Activated CD8-positive, alpha-beta memory T cell treated with anti-CD3 and anti-CD28 coated beads for 36 hours (primary cell): Measurements from ENCODE around the gene RALGAPA2. TPM values are rescaled to one million over a fixed set of nuclear protein-coding genes. Genes with fewer than 3 reads are reported as not detected.

Experiments used
- CTCF ChIA-PET: fragments of 350-600 bp; sonication (Branson Sonifier 250); formaldehyde crosslinking; loops from one replicate; lab custom pipeline; 2021; ENCODE audit warnings: antibody characterized with exemption; lab: Charles Lee
- POLR2A ChIA-PET: fragments of 350-600 bp; sonication (Branson Sonifier 250); formaldehyde crosslinking; loops from one replicate; lab custom pipeline; 2021; ENCODE audit warnings: antibody characterized with exemption; lab: Charles Lee
- total RNA-seq, 2 experiments: library from RNA; stranded (reverse); gene quantifications; one replicate each; pipeline ENCODE4 v1.2.3, GENCODE V29; 2021

RALGAPA2 gene
- 10 to 100 TPM; 13.8 to 15.1 TPM for total RNA-seq

- CTCF ChIA-PET = interaction anchor here (0.9 kb wide), 1 partner anchor 661 kb away, joined by 3 read pairs; no protein-coding TSS in a partner anchor
- POLR2A ChIA-PET = interaction anchor here (0.6 to 0.8 kb wide), 3 partner anchors 12 to 651 kb away, joined by 3 to 4 read pairs (median 3); no protein-coding TSS in a partner anchor
Measured at GRCh38 chr20:20712474-20713243, at the start of gene RALGAPA2. RALGAPA2 (minus strand) TSS chr20:20712644; CDS start chr20:20712480, 164 bp downstream.

DNA sequence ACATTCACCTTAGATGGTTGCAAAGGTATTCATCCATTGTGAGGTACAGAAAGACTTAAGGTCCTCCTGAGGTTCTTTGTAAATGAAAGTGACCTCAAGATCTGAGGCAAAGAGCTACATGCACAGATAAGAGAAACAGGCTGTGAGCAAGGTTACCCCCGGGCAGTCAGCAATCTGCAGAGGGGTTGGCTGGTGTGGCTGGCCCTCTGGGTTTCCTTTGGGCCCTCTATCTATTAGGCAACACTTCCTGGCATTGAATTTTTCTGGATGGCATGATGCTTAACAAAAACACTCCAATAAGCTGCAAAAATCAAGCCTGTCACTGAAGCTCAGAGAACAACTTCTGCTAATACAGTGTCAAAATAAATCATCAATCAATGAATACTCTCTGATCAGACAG, 48.9 kb upstream of the RALGAPA2 start:
- ChIA-PET CTCF (interaction anchor here (1.5 kb wide), 1 partner anchor 10 kb away, joined by 3 read pairs; no protein-coding TSS in a partner anchor), POLR2A (no interaction called here)

- ChIA-PET POLR2A (no interaction called here), CTCF (no interaction called here)
Measured at GRCh38 chr20:20759132-20759531, 46.7 kb upstream of the RALGAPA2 start.

- POLR2A ChIA-PET = no interaction called here
- CTCF ChIA-PET = no interaction called here
Measured at GRCh38 chr20:20755674-20756319, 43.4 kb upstream of the RALGAPA2 start.

- POLR2A ChIA-PET = no interaction called here
- CTCF ChIA-PET = no interaction called here
Measured at GRCh38 chr20:20755231-20755630, 42.8 kb upstream of the RALGAPA2 start.

GRCh38 chr20:20754714-20755113, 42.3 kb upstream of the RALGAPA2 start:
- POLR2A ChIA-PET = no interaction called here
- CTCF ChIA-PET = no interaction called here

GRCh38 chr20:20752712-20753111, 40.3 kb upstream of the RALGAPA2 start:
- CTCF ChIA-PET = no interaction called here
- POLR2A ChIA-PET = no interaction called here

DNA sequence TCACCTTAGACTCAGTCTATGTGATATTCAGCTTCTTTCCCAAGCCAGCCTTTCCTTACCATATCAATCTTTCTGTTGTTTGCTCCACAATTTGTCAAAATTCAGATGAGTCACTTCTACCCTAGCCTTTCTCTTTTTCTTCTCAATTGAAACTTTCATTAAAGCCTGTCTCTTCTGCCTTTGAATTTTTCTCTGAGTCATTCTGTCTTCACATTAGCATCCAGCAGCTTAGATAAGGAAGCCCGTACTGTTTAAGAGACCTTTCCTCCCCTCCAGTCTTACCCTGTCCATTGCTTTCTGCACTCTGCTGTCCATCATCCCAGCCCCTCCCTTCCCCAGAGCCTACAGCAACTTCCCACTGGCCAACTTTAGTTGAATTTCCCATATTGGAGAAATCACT, 34.9 kb upstream of the RALGAPA2 start:
- CTCF ChIA-PET = no interaction called here
- POLR2A ChIA-PET = no interaction called here

- ChIA-PET CTCF (no interaction called here), POLR2A (no interaction called here)
Measured at GRCh38 chr20:20744170-20744725, 31.8 kb upstream of the RALGAPA2 start.

DNA sequence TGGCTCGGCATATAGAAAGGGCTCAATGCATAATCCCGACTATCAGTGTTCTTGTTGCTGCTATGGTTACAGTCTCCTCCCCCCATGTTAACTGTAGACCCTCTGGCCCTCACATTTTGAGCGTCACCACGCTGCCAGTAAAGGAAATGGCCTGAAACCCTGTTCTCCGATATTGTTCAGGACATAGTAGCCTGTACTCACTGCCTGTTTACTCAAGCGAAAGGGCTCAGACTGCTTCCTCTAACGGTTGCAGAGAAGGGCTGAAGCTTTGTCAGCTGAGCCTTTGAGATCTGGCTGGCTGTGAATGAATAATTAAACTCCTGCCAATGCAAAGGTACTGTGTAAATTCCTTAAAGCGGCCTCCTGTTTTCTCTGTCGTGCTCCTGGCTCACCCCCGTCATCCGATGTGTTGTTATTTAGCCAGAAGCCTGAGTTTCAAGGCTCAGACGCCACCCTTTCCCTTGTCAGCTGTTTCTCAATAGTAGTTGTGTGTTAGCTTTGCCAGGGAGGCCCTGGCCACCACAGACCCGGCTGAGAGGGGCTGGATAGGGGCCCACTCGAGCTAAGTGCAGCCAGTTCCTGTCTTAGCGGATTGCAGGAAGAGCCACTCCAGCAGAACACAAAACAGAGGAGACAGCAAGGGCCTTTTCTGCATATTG, 31.2 kb upstream of the RALGAPA2 start:
- ChIA-PET POLR2A (no interaction called here), CTCF (no interaction called here)

DNA sequence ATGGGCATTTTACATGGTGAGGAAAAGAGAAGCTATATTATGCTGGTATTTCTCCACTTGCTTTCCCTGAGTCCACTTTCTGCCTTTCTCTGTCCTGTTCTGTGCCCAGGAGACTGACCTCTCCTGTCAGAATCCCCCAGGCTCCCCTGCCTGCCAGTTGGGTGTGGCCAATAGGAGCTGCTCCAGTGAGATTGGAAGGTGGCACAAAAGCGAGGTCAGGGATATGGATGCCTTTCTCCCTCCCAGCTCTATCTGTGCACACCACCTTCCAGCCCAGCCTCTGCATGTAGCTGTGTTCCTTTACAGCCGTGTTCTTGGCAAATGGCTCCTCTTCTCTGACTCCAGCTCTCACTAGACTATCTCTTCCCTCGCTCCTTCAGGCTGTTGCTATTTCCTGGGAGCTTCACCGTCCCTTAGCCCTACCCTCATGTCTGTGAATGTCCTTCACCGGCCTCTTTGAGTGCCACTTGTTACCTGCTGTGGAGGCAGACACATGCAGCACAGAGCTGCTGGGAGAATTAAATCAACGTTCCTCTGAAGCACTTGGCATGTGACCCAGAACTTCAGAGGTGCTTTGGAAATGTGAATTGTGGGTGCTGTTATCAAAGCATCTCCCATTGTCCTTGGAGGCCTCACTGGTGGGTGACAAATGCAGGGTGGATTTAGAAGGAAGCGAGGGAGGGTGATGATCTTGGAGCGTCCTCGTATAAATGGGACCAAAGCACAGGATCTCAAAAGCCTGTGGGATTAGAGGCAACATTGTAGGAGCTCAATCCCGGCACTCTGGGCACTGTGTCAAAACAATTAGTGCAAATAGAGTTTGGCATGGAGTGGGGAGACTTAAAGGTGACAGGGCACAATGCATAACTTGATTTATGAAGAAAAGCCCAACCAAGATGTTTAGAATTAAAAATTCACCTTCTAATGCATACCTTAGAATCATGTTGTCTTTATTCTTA, 28.9 kb upstream of the RALGAPA2 start:
- POLR2A ChIA-PET = no interaction called here
- CTCF ChIA-PET = no interaction called here

DNA sequence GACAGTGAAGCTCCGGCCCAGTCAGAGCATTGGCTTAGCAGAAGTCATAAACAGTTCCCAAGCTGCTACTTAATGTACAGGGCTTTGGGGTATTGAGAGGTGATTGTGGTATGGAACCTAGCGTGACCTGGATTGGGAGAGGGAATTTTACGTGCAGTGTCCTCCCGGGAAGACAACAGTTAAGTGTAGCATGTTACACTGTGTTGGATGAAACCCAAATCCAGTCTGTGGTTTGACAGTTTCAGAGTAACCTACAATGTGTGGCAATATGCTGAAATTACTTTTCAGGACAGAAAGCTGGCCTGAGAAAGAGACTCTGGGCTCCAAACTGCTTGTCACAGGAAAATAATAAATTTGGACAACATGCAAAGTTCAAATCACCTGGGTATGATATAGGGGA, 28.1 kb upstream of the RALGAPA2 start:
- ChIA-PET CTCF (no interaction called here), POLR2A (no interaction called here)

GRCh38 chr20:20737158-20737557, 24.7 kb upstream of the RALGAPA2 start:
- ChIA-PET CTCF (no interaction called here), POLR2A (no interaction called here)

DNA sequence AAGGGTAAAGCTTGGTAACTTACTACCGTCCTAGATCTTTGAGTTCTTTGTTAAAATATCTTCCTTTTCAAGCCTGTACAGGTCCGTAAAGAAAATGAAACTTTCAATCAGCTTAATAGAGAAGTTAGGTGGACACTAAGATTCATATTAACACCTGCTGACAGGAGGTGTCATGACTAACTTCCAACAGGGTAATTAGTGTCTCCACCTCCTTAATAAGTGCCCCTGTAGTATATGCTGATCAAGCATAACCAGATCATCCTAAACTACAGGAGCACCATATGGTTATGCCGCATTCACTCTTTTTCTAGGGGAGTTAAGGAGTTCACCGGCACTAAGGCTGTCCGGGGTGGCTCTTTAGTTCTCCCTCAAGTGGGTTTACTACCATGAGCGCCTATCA, 23.9 kb upstream of the RALGAPA2 start:
- ChIA-PET CTCF (no interaction called here), POLR2A (no interaction called here)

DNA sequence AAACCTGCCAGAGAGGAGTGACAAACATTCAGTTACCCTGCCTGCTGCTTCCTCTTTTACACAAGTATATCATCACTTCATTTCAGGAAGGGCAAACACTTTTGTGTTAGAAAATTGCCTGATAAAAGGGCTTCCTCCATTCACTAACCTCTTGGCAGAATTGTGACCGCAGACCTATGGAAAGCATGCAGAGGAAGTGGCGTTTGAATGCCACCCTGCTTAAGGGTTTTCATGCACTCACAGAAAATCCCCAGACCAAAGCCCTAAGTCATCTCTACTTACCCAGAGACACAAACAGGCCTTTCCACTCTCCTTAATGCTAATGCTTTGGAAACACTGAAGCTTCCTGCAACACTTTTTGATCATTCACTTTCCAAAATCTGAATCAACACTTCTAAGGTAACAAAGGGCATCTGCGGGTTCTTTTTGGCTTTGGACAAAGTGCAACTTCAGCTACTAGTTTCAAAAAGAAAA, 22.1 kb upstream of the RALGAPA2 start:
- CTCF ChIA-PET = no interaction called here
- POLR2A ChIA-PET = no interaction called here

- CTCF ChIA-PET = no interaction called here
- POLR2A ChIA-PET = no interaction called here
Measured at GRCh38 chr20:20733943-20734342, 21.5 kb upstream of the RALGAPA2 start.

GRCh38 chr20:20732641-20733040, 20.2 kb upstream of the RALGAPA2 start:
- POLR2A ChIA-PET = no interaction called here
- CTCF ChIA-PET = no interaction called here

DNA sequence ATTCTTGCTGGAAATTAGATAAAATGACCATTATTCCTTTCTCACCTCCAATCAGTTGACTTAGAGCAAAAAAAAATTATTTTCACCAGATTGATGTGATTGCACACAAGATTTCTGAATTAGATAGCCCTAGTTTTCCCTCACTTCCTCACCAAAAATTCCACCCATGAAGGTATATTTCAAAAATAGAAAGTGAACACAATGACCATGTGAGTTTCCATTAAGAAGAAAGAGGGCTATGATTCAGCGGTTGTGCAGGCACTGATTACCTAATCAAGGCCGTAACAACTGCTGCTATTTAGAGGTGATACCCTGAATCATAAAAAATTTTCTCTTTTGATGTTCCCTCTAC, 19.5 kb upstream of the RALGAPA2 start:
- ChIA-PET CTCF (no interaction called here), POLR2A (no interaction called here)
